ENCODE data around the gene ARIH1.
"Not testable (repeated sequence)": the region's sequence is repeated elsewhere in the genome, so short reads cannot be mapped to it uniquely, and the experiment has no call there.

Gene ARIH1

GRCh38 chr15:72476330-72476729 lies 2.2 kb downstream of the ARIH1 start:
- peaks cover 62% of the 10 kb centered on the region for H3K79me2 ChIP-seq (ENCODE audit: control insufficient read depth, insufficient read depth, low read length)
- not testable (repeated sequence) for H3K27ac ChIP-seq (ENCODE audit: low read depth, low read length)

GRCh38 chr15:72481015-72481659 lies 7.0 kb downstream of the ARIH1 start:
- no peak overlapping the region for H2BK15ac ChIP-seq (replicated peaks; ENCODE audit: low read depth)
- H3K56ac ChIP-seq (ENCODE audit: low read length) = no peak overlapping the region
- DNase-seq = no peak
- H3K79me2 ChIP-seq (ENCODE audit: control insufficient read depth, insufficient read depth, low read length) = peaks cover 79% of the 10 kb centered on the region
- no peak overlapping the region for H3K23ac ChIP-seq (ENCODE audit: low read length)
- no peak overlapping the region for H4K8ac ChIP-seq (ENCODE audit: low read depth, low read length)
- H3K18ac ChIP-seq (ENCODE audit: low read length) = no peak overlapping the region
- peaks cover 1% of the 10 kb centered on the region for H3K36me3 ChIP-seq (ENCODE audit: control insufficient read depth, insufficient read depth, low read length)
- H2BK5ac ChIP-seq (ENCODE audit: low read length) = no peak overlapping the region
- no peak overlapping the region for H4K5ac ChIP-seq (ENCODE audit: low read length)
- WGBS (ENCODE audit: extremely low coverage, insufficient coverage, low lambda C conversion rate) = 100% methylated on average over 1 of the region's 3 CpGs
- no peaks in the 10 kb centered on the region for H3K27me3 ChIP-seq (ENCODE audit: insufficient read depth, low read length, poor library complexity)
- no peak overlapping the region for H3K4me3 ChIP-seq (ENCODE audit: low read length)
- no peak overlapping the region for H2BK120ac ChIP-seq (ENCODE audit: low read depth, low read length)
- peaks cover 2% of the 10 kb centered on the region for H3K79me1 ChIP-seq (ENCODE audit: low read length)
- no peak overlapping the region for H3K27ac ChIP-seq (ENCODE audit: low read depth, low read length)
- no peak overlapping the region for H3K4ac ChIP-seq (ENCODE audit: low read depth, low read length)
- H3K4me1 ChIP-seq (ENCODE audit: control insufficient read depth, low read depth, low read length) = no peaks in the 10 kb centered on the region
- no peak overlapping the region for H3K9ac ChIP-seq (ENCODE audit: low read length)
- no peak overlapping the region for H3K4me2 ChIP-seq (ENCODE audit: low read length)
- H2AK5ac ChIP-seq (ENCODE audit: low read length) = no peak overlapping the region

More at GRCh38 chr15:72476330-72476729, 2.2 kb downstream of the ARIH1 start:
- not testable (repeated sequence) for H3K4me1 ChIP-seq (ENCODE audit: control insufficient read depth, low read depth, low read length); H3K4me3 ChIP-seq (ENCODE audit: low read length); H3K27me3 ChIP-seq (ENCODE audit: insufficient read depth, low read length, poor library complexity); H3K79me1 ChIP-seq (ENCODE audit: low read length); H4K8ac ChIP-seq (ENCODE audit: low read depth, low read length); H3K36me3 ChIP-seq (ENCODE audit: control insufficient read depth, insufficient read depth, low read length); H3K4ac ChIP-seq (ENCODE audit: low read depth, low read length); DNase-seq; H2BK15ac ChIP-seq (replicated peaks; ENCODE audit: low read depth); H3K4me2 ChIP-seq (ENCODE audit: low read length); H3K9ac ChIP-seq (ENCODE audit: low read length); H2BK120ac ChIP-seq (ENCODE audit: low read depth, low read length); H2BK5ac ChIP-seq (ENCODE audit: low read length); H2AK5ac ChIP-seq (ENCODE audit: low read length); H3K23ac ChIP-seq (ENCODE audit: low read length); H3K18ac ChIP-seq (ENCODE audit: low read length); H3K56ac ChIP-seq (ENCODE audit: low read length); H4K5ac ChIP-seq (ENCODE audit: low read length)
- WGBS (ENCODE audit: extremely low coverage, insufficient coverage, low lambda C conversion rate) = no CpG with 5 or more reads among the region's 16 CpGs

- Histone ChIP-seq H3K56ac (ENCODE audit: low read length) (no peak overlapping the region), H4K8ac (ENCODE audit: low read depth, low read length) (no peak overlapping the region), H3K79me2 (ENCODE audit: control insufficient read depth, insufficient read depth, low read length) (peaks cover 80% of the 10 kb centered on the region), H3K23ac (ENCODE audit: low read length) (no peak overlapping the region), H3K9ac (ENCODE audit: low read length) (no peak overlapping the region), H3K36me3 (ENCODE audit: control insufficient read depth, insufficient read depth, low read length) (peaks cover 1% of the 10 kb centered on the region), H3K27me3 (ENCODE audit: insufficient read depth, low read length, poor library complexity) (no peaks in the 10 kb centered on the region), H3K18ac (ENCODE audit: low read length) (no peak overlapping the region), H3K4me1 (ENCODE audit: control insufficient read depth, low read depth, low read length) (no peaks in the 10 kb centered on the region), H3K4me3 (ENCODE audit: low read length) (no peak overlapping the region), H3K79me1 (ENCODE audit: low read length) (peaks cover 2% of the 10 kb centered on the region), H3K4me2 (ENCODE audit: low read length) (no peak overlapping the region), H4K5ac (ENCODE audit: low read length) (no peak overlapping the region), H3K4ac (ENCODE audit: low read depth, low read length) (no peak overlapping the region), H2BK120ac (ENCODE audit: low read depth, low read length) (no peak overlapping the region), H3K27ac (ENCODE audit: low read depth, low read length) (no peak overlapping the region), H2BK5ac (ENCODE audit: low read length) (no peak overlapping the region), H2AK5ac (ENCODE audit: low read length) (no peak overlapping the region), H2BK15ac (replicated peaks; ENCODE audit: low read depth) (no peak overlapping the region)
- no peak for DNase-seq
Observed at GRCh38 chr15:72482275-72482674, 8.1 kb downstream of the ARIH1 start.

GRCh38 chr15:72483279-72483678 lies 9.1 kb downstream of the ARIH1 start:
- no peak overlapping the region for H3K27ac ChIP-seq (ENCODE audit: low read depth, low read length)
- H3K4me3 ChIP-seq (ENCODE audit: low read length) = no peak overlapping the region
- DNase-seq = no peak
- H2BK15ac ChIP-seq (replicated peaks; ENCODE audit: low read depth) = no peak overlapping the region
- H3K79me1 ChIP-seq (ENCODE audit: low read length) = peaks cover 2% of the 10 kb centered on the region
- H3K4ac ChIP-seq (ENCODE audit: low read depth, low read length) = no peak overlapping the region
- H2AK5ac ChIP-seq (ENCODE audit: low read length) = no peak overlapping the region
- no peak overlapping the region for H3K4me2 ChIP-seq (ENCODE audit: low read length)
- no peak overlapping the region for H4K8ac ChIP-seq (ENCODE audit: low read depth, low read length)
- H3K18ac ChIP-seq (ENCODE audit: low read length) = no peak overlapping the region
- no peak overlapping the region for H4K5ac ChIP-seq (ENCODE audit: low read length)
- peaks cover 81% of the 10 kb centered on the region for H3K79me2 ChIP-seq (ENCODE audit: control insufficient read depth, insufficient read depth, low read length)
- no peak overlapping the region for H3K56ac ChIP-seq (ENCODE audit: low read length)
- H2BK5ac ChIP-seq (ENCODE audit: low read length) = no peak overlapping the region
- no peak overlapping the region for H3K23ac ChIP-seq (ENCODE audit: low read length)
- no peaks in the 10 kb centered on the region for H3K27me3 ChIP-seq (ENCODE audit: insufficient read depth, low read length, poor library complexity)
- H2BK120ac ChIP-seq (ENCODE audit: low read depth, low read length) = no peak overlapping the region
- H3K36me3 ChIP-seq (ENCODE audit: control insufficient read depth, insufficient read depth, low read length) = no peaks in the 10 kb centered on the region
- no CpG with 5 or more reads among the region's 6 CpGs for WGBS (ENCODE audit: extremely low coverage, insufficient coverage, low lambda C conversion rate)
- no peak overlapping the region for H3K9ac ChIP-seq (ENCODE audit: low read length)
- no peaks in the 10 kb centered on the region for H3K4me1 ChIP-seq (ENCODE audit: control insufficient read depth, low read depth, low read length)

GRCh38 chr15:72486144-72486543 lies 12.0 kb downstream of the ARIH1 start:
- Histone ChIP-seq H2BK120ac (ENCODE audit: low read depth, low read length) (no peak overlapping the region), H3K27me3 (ENCODE audit: insufficient read depth, low read length, poor library complexity) (no peaks in the 10 kb centered on the region), H2AK5ac (ENCODE audit: low read length) (no peak overlapping the region), H3K36me3 (ENCODE audit: control insufficient read depth, insufficient read depth, low read length) (no peaks in the 10 kb centered on the region), H3K79me2 (ENCODE audit: control insufficient read depth, insufficient read depth, low read length) (peaks cover 79% of the 10 kb centered on the region), H3K4ac (ENCODE audit: low read depth, low read length) (no peak overlapping the region), H3K4me3 (ENCODE audit: low read length) (no peak overlapping the region), H3K56ac (ENCODE audit: low read length) (no peak overlapping the region), H4K8ac (ENCODE audit: low read depth, low read length) (no peak overlapping the region), H3K79me1 (ENCODE audit: low read length) (peaks cover 2% of the 10 kb centered on the region), H3K27ac (ENCODE audit: low read depth, low read length) (no peak overlapping the region), H3K4me1 (ENCODE audit: control insufficient read depth, low read depth, low read length) (no peaks in the 10 kb centered on the region), H2BK15ac (replicated peaks; ENCODE audit: low read depth) (no peak overlapping the region), H3K18ac (ENCODE audit: low read length) (no peak overlapping the region), H2BK5ac (ENCODE audit: low read length) (no peak overlapping the region), H3K4me2 (ENCODE audit: low read length) (no peak overlapping the region), H4K5ac (ENCODE audit: low read length) (no peak overlapping the region), H3K23ac (ENCODE audit: low read length) (no peak overlapping the region), H3K9ac (ENCODE audit: low read length) (no peak overlapping the region)
- no CpG with 5 or more reads among the region's 3 CpGs for WGBS (ENCODE audit: extremely low coverage, insufficient coverage, low lambda C conversion rate)
- DNase-seq = no peak
